PC-3 (cell line): Measurements from ENCODE around the gene CARD11. TPM values are rescaled to one million over a fixed set of nuclear protein-coding genes. Genes with fewer than 3 reads are reported as not detected.
"Not testable (repeated sequence)": the region's sequence is repeated elsewhere in the genome, so short reads cannot be mapped to it uniquely, and the experiment has no call there.

Experiments
- ATAC-seq: fragments of 200-7000 bp; cut with Tn5 transposase; 2 replicates; pipeline ENCODE4 v1.9.1; 2020; ENCODE audit warnings: mild to moderate bottlenecking, moderate library complexity
- BruUV-seq: library from RNA; stranded (reverse); fragments of 400-500 nt; replicated peaks from 2 replicates; lab custom pipeline; 2021; lab: Mats Ljungman, UMichigan
- CTCF ChIA-PET: fragments of 300-600 bp; sonication (Branson Sonifier 250); formaldehyde crosslinking; loops from one replicate; lab custom pipeline; 2022; ENCODE audit warnings: antibody characterized with exemption; lab: Charles Lee
- POLR2A ChIA-PET: fragments of 300-600 bp; sonication (Branson Sonifier 250); formaldehyde crosslinking; loops from one replicate; lab custom pipeline; 2022; ENCODE audit warnings: antibody characterized with exemption; ENCODE audit not compliant: unreplicated experiment; lab: Charles Lee
- DNase-seq: peaks from one replicate; pipeline ENCODE4 v3.0.0-alpha.2; 2015
- H2AFZ ChIP-seq: fragments of 300-600 bp; sonication (generic); 2 replicates; pipeline ENCODE4 v1.6.0; 2016; ENCODE audit warnings: antibody characterized with exemption, low read length
- H3F3A ChIP-seq: fragments of 300-600 bp; sonication (generic); one replicate; pipeline ENCODE4 v1.6.0; 2017; ENCODE audit warnings: antibody characterized with exemption, low read length, control low read depth, mild to moderate bottlenecking; ENCODE audit not compliant: unreplicated experiment
- H3K27ac ChIP-seq: fragments of 300-600 bp; sonication (generic); 2 replicates; pipeline ENCODE4 v1.5.1; 2016; ENCODE audit warnings: mild to moderate bottlenecking, low read length
- H3K27me3 ChIP-seq: fragments of 300-600 bp; sonication (generic); 2 replicates; pipeline ENCODE4 v1.6.1; 2016; ENCODE audit warnings: low read length, mixed read lengths
- H3K36me3 ChIP-seq: fragments of 300-600 bp; sonication (generic); 2 replicates; pipeline ENCODE4 v1.6.1; 2016; ENCODE audit warnings: low read depth, mixed run types, low read length, mixed read lengths
- H3K4me1 ChIP-seq: fragments of 300-600 bp; sonication (generic); 2 replicates; pipeline ENCODE4 v1.5.1; 2016; ENCODE audit warnings: low read length; ENCODE audit not compliant: insufficient read depth
- H3K4me2 ChIP-seq: fragments of 300-600 bp; sonication (generic); 2 replicates; pipeline ENCODE4 v1.6.0; 2016; ENCODE audit warnings: low read length
- H3K4me3 ChIP-seq: fragments of 300-600 bp; sonication (generic); 2 replicates; pipeline ENCODE4 v1.5.1; 2016; ENCODE audit warnings: mild to moderate bottlenecking, low read length, mixed read lengths
- H3K79me2 ChIP-seq: fragments of 300-600 bp; sonication (generic); 2 replicates; pipeline ENCODE4 v1.6.1; 2017; ENCODE audit warnings: low read length, mixed read lengths
- H3K9ac ChIP-seq: fragments of 300-600 bp; sonication (generic); 2 replicates; pipeline ENCODE4 v1.6.0; 2016; ENCODE audit warnings: mild to moderate bottlenecking, low read length
- H3K9me2 ChIP-seq: fragments of 300-600 bp; sonication (generic); replicated peaks from 2 replicates; pipeline ENCODE4 v1.6.1; 2016; ENCODE audit warnings: mixed run types, low read length, mixed read lengths
- H3K9me3 ChIP-seq: fragments of 300-600 bp; sonication (generic); 2 replicates; pipeline ENCODE4 v1.6.1; 2016; ENCODE audit warnings: low read length, mixed read lengths
- H4K20me1 ChIP-seq: fragments of 300-600 bp; sonication (generic); 2 replicates; pipeline ENCODE4 v1.6.1; 2016; ENCODE audit warnings: low read length, mixed read lengths
- EZH2 ChIP-seq: fragments of 300-600 bp; sonication (generic); IDR thresholded peaks from one replicate; pipeline ENCODE4 v1.6.1; 2017; ENCODE audit warnings: antibody characterized with exemption, mild to moderate bottlenecking, low read length; ENCODE audit not compliant: unreplicated experiment
- EZH2phosphoT487 ChIP-seq: fragments of 300-600 bp; sonication (generic); IDR thresholded peaks from 2 replicates; pipeline ENCODE4 v1.6.1; 2018; ENCODE audit warnings: mild to moderate bottlenecking, antibody characterized with exemption, low read length, borderline replicate concordance
- intact Hi-C: fragments of 100-400 bp; cut with micrococcal nuclease; formaldehyde crosslinking; loops from 2 replicates; pipeline ENCODE4 v1.9.0; 2023
- total RNA-seq: library from RNA; depleted of rRNA; stranded (reverse); fragments of >200 nt; gene quantifications from 2 replicates; pipeline ENCODE4 v1.2.3, GENCODE V29; 2014
- TF ChIP-seq, protein P1 (sequence below): fragments of 300-600 bp; sonication (generic); conservative IDR thresholded peaks from 2 replicates; pipeline ENCODE4 v1.5.1; 2017; ENCODE audit warnings: antibody characterized with exemption, low read depth, mild to moderate bottlenecking, low read length

The CARD11 gene
- total RNA-seq, 1 experiment from 2014 or later = not detected

DNA sequence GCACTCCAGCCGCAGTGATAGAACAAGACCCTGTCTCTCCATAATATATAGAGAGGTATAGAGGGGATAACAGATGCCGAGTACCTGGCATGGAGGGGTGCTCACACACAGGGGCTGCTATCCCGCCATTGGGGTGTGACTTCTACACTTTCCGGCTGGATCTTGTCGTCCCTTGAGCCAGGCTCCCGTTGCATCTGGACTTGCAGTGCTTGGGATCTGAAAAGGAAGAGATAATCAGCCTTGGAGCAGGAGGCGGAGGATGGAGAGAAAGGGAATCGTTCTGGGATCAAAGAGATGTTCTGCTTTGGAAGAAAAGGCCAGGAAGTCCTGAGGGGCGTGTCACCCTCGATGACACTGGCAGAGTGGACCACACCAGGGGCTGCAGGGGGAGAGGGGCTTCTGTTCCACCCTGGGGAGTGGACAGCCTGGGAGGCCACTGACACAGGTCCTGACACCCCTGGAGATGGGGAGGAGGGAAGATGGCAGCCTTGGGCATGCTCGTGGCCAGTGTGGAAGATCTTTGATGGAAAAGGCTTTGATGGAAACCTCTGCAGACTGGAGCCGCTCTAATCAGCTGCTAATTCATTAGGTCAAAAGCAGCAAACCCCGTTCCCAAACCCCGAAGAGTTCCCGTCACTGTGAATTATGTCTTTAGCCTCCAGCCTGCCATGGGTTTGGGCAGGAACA, 85.1 kb downstream of the CARD11 start:
- CTCF ChIA-PET = no interaction called here
- no peak overlapping the region for H3K9ac ChIP-seq
- no peak overlapping the region for H2AFZ ChIP-seq
- no peaks in the 10 kb centered on the region for H3F3A ChIP-seq
- no peaks in the 10 kb centered on the region for H3K27me3 ChIP-seq
- no peaks in the 10 kb centered on the region for H3K79me2 ChIP-seq
- no peak overlapping the region for H3K4me3 ChIP-seq
- ATAC-seq = no peak
- no peaks in the 10 kb centered on the region for H3K9me3 ChIP-seq
- BruUV-seq = no TSS peak
- no peak overlapping the region for H3K27ac ChIP-seq
- TF ChIP-seq EZH2phosphoT487 (no peak), EZH2 (no peak)
- TF ChIP-seq, protein P1, sequence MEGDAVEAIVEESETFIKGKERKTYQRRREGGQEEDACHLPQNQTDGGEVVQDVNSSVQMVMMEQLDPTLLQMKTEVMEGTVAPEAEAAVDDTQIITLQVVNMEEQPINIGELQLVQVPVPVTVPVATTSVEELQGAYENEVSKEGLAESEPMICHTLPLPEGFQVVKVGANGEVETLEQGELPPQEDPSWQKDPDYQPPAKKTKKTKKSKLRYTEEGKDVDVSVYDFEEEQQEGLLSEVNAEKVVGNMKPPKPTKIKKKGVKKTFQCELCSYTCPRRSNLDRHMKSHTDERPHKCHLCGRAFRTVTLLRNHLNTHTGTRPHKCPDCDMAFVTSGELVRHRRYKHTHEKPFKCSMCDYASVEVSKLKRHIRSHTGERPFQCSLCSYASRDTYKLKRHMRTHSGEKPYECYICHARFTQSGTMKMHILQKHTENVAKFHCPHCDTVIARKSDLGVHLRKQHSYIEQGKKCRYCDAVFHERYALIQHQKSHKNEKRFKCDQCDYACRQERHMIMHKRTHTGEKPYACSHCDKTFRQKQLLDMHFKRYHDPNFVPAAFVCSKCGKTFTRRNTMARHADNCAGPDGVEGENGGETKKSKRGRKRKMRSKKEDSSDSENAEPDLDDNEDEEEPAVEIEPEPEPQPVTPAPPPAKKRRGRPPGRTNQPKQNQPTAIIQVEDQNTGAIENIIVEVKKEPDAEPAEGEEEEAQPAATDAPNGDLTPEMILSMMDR = no peak
- H3K4me1 ChIP-seq = peaks cover 4% of the 10 kb centered on the region; the same call in 1 of the 2 replicates
- no peak overlapping the region for H3K4me2 ChIP-seq
- no peaks in the 10 kb centered on the region for H4K20me1 ChIP-seq
- POLR2A ChIA-PET = no interaction called here
- H3K36me3 ChIP-seq = no peaks in the 10 kb centered on the region
- intact Hi-C loops = no loop called here
- no peak for DNase-seq
- H3K9me2 ChIP-seq = no peaks in the 10 kb centered on the region

DNA sequence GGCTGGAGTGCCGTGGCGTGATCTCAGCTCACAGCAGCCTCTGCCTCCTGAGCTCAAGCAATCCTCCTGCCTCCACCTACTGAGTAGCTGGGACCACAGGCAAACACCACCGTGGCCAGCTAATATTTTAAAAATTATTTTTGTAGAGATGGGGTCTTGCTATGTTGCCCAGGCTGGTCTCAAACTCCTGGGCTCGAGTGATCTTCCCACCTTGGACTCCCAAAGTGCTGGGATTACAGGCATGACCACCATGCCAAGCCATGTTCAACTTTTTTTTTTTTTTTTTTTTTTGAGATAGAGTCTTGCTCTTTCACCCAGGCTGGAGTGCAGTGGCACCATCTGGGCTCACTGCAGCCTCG, 86.3 kb downstream of the CARD11 start:
- H3K27me3 ChIP-seq, H3K9me2 ChIP-seq, H3K79me2 ChIP-seq, H3K27ac ChIP-seq, intact Hi-C loops, H3K4me2 ChIP-seq, CTCF ChIA-PET, H2AFZ ChIP-seq, H3K9ac ChIP-seq, H3F3A ChIP-seq, ATAC-seq, POLR2A ChIA-PET, BruUV-seq, H3K4me1 ChIP-seq, H3K4me3 ChIP-seq, H4K20me1 ChIP-seq, H3K9me3 ChIP-seq, DNase-seq, H3K36me3 ChIP-seq: not testable (repeated sequence)

DNA sequence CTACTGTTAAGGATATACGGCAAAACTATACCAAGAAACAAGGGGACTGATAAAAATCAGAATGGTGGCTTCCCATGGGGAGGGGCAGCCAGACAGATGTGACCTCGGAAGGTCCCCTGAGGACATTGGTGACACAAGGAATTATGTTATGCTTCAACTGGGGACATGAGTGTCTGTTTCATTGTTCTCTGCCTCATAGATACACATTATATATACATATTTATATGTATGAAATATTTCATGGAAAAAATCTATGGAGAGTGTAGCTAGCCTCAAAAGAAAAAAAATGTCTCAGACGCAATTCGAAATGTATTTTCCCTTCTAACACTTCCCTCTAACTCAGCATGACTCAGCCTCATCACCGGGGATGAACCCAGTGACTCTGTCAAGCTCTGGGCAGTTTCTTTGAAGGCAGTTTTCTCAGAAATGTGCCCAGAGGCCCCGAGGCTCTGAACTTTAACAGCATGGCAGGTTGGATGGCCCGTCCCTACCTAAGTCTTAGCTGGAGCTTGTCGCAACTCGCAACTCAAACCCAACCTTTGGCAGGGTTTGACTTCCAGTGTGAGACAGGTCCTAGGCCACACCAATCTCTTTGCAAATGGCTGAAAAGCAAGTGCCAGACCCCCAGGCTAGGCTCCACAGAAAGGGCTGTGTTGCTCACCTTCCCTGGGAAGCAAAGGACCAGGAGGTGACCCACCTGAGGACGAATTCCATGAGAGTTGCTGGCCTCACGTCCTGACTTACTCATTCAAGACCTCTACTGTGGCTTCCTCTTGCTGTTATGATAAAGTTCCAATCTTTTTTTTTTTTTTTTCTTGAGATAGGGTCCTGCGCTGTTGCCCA, 86.9 kb downstream of the CARD11 start:
- BruUV-seq = no TSS peak

More for the DNA sequence above, 86.9 kb downstream of the CARD11 start:
- no peak overlapping the region for H3K4me3 ChIP-seq
- H3K79me2 ChIP-seq = no peaks in the 10 kb centered on the region
- H3F3A ChIP-seq = no peaks in the 10 kb centered on the region
- ATAC-seq (peak; percentile 65), DNase-seq (peak; percentile 70)
- H3K27me3 ChIP-seq = no peaks in the 10 kb centered on the region
- peak overlapping the region; percentile 12; the same call in 1 of the 2 replicates for H2AFZ ChIP-seq
- H3K27ac ChIP-seq = no peak overlapping the region
- ChIA-PET POLR2A (no interaction called here), CTCF (interaction anchor here (0.7 kb wide), 1 partner anchor 343 kb away, joined by 4 read pairs; no protein-coding TSS in a partner anchor)
- H3K4me2 ChIP-seq = no peak overlapping the region
- no peaks in the 10 kb centered on the region for H3K9me3 ChIP-seq
- intact Hi-C loops = no loop called here
- H3K9ac ChIP-seq = no peak overlapping the region
- TF ChIP-seq EZH2phosphoT487 (no peak), EZH2 (no peak)
- TF ChIP-seq, protein P1 = no peak
- peaks cover 4% of the 10 kb centered on the region; the same call in 1 of the 2 replicates for H3K4me1 ChIP-seq
- H4K20me1 ChIP-seq = no peaks in the 10 kb centered on the region
- H3K36me3 ChIP-seq = no peaks in the 10 kb centered on the region
- H3K9me2 ChIP-seq = no peaks in the 10 kb centered on the region
